LNCAP (cell line): ENCODE results near the gene PPP4R4.

Experiments used
- CTCF ChIP-seq: fragments of 450-650 bp; IDR thresholded peaks from 2 replicates; pipeline ENCODE4 v1.5.1; 2017; ENCODE audit warnings: mild to moderate bottlenecking

The PPP4R4 gene

GRCh38 chr14:94128216-94128839 is 45.8 kb upstream of the PPP4R4 start:
- no peak for TF ChIP-seq CTCF

- TF ChIP-seq CTCF, result 0 out of 2 replicates have a peak, but pooled peaks have one; percentile 12
These were observed 44.9 kb upstream of the PPP4R4 start, which contains the start of gene IFI27L2 for GRCh38 chr14:94129111-94129757. IFI27L2 (minus strand) TSS chr14:94129604; CDS start chr14:94129564, 40 bp downstream.

- no peak for TF ChIP-seq CTCF
These were observed 44.2 kb upstream of the PPP4R4 start for GRCh38 chr14:94129758-94130414.

GRCh38 chr14:94132285-94132887 is 41.7 kb upstream of the PPP4R4 start:
- peak; percentile 82 for TF ChIP-seq CTCF

GRCh38 chr14:94135476-94135875 is 38.6 kb upstream of the PPP4R4 start:
- TF ChIP-seq CTCF, result no peak

- TF ChIP-seq CTCF, result peak; percentile 96
These were observed 37.4 kb upstream of the PPP4R4 start for GRCh38 chr14:94136575-94137331.

GRCh38 chr14:94138251-94138650 is 35.9 kb upstream of the PPP4R4 start:
- TF ChIP-seq CTCF, result no peak
